Measurements from ENCODE around the gene CAMTA1.
"Not testable (repeated sequence)": the region's sequence is repeated elsewhere in the genome, so short reads cannot be mapped to it uniquely, and the experiment has no call there.

CAMTA1 gene

DNA sequence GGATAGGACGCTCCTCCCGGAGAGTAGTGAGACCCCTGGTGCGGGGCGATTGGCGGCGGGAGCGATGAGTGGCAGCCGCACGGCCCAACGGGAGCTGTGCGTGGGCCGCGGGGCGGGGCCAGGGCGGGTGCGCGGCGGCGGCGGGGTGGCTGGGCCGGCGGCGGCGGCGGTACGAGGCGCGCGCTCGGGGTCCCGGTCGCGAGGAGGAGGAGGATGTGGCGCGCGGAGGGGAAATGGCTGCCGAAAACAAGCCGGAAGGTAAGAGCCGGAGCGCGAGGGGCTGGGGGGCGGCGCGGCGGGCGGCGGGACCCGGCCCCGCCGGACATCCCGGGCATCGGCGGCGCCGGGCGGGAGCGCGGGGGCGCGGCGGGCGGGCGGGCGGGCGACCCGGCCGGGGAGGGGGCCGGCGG lies at the start of gene CAMTA1:
CAMTA1 (plus strand) TSS at position 137 of the 410 bp plus-strand sequence; CDS start at position 214, 77 bp downstream.
- no peak for DNase-seq

DNA sequence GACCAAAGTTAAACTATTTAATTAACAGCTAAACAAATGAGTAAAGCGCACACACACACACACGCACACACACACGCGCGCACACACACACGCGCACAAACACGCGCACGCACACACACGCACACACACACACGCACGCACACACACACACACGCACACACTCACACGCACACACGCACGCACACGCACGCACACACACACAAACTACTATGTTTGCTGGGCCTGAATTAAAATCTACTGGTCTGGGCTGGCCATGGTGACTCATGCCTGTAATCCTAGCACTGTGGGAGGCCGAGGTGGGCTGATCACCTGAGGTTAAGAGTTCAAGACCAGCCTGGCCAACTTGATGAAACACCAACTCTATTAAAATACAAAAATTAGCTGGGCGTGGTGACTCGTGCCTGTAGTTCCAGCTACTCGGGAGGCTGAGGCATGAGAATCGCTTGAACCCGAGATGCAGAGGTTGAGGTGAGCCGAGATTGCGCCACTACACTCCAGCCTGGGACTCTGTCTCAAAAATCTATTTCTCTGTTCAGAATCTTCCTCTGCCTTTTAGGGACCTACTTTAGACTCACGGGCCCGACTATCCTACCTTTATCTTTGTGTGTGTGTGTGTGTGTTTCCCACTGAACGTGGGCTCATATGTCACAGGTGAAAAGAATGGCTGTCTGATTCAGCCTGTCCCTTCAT lies 46.1 kb upstream of the CAMTA1 start:
- DNase-seq = no peak

DNA sequence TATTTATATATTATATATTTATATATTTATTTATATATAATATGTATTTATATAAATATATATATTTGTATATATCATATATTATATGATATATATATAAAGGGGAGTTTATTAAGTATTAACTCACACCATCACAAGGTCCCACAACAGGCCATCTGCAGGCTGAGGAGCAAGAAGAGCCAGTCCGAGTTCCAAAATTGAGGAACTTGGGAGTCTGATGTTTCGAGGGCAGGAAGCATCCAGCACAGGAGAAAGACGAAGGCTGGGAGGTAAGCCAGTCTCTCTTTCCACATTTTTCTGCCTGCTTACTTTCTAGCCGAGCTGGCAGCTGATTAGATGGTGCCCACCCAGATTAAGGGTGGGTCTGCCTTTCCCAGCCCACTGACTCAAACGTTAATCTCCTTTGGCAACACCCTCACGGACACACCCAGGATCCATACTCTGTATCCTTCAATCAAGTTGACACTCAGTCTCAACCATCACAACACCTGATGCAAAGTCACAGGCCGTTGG lies 42.5 kb upstream of the CAMTA1 start:
- DNase-seq = not testable (repeated sequence)

GRCh38 chr1:6743189-6744101 lies 41.8 kb upstream of the CAMTA1 start:
- DNase-seq = no peak

DNA sequence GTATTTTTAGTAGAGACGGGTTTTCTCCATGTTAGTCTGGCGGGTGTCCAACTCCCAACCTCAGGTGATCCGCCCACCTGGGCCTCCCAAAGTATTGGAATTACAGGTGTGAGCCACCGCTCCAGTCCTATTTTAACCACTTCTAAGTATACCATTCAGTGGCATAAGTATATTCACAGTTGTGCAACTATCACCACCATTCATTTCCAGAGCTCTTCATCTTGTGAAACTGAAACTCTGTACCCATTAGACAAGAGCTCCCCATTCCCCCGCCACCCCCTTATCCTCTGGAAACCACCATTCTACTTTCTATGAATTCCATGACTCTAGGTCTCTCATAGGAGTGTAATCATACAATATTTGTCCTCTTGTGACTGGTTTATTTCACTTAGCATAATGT lies 40.2 kb upstream of the CAMTA1 start:
- DNase-seq = no peak

GRCh38 chr1:6747674-6748073 lies 37.6 kb upstream of the CAMTA1 start:
- DNase-seq = no peak

GRCh38 chr1:6750490-6750889 lies 34.8 kb upstream of the CAMTA1 start:
- no peak for DNase-seq

DNA sequence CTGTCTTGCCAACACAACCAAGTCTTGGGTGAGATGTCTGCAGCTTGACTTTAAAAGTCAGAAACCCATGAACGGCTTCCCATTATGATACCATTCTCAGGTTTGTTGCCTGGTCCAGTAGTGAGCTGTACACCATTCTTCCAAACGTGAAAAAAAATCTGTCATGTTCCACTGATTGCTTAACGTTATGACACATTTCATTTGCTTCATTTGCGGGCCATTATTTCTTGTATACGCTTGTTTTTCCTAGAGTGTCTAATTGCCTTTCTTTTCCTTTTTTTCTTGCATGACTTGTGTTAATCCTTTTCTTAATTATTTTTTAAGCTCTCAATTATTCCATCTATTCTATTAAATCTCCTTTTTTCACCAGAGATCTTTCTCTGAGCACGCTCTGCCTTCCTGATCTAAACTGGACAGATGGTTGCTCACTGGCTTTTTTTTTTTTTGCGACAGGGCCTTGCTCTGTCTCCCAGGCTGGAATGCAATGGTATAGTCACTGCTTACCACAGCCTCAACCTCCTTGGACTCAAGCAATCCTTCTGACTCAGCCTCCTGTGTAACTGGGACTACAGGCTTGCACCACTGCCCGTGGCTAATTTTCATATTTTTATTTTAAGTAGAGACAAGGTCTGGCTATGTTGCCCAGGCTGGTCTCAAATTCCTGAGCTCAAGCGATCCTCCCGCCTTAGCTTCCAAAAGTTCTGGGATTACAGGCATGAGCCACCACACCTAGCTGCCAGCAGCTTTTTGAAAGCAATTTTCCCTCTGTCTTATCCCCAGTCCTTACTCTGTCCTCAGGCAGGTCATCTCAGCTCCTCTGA lies 31.7 kb upstream of the CAMTA1 start:
- no peak for DNase-seq

- DNase-seq = no peak
These were observed 28.8 kb upstream of the CAMTA1 start for GRCh38 chr1:6756457-6756856.

- no peak for DNase-seq
These were observed 27.4 kb upstream of the CAMTA1 start for GRCh38 chr1:6757719-6758435.

- no peak for DNase-seq
These were observed 24.0 kb upstream of the CAMTA1 start for GRCh38 chr1:6761196-6761737.

DNA sequence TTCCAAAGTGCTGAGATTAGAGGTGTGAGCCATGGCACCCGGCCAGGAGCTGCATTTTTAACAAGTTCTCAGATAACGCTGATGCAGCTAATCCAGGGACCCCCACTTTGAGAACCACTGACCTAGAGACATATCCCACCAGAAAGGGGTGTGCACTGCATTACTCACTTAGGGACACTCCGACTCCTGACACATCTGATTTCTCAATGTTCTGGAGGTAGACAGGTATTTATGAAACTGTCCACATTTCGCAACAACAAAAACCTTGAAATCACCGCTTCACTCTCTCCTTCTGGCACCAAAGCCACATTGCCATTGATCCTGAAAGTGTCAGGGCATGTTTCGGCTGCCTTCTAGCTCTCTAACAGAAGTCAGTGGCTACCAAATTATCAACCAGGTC lies 23.2 kb upstream of the CAMTA1 start:
- DNase-seq = no peak

DNA sequence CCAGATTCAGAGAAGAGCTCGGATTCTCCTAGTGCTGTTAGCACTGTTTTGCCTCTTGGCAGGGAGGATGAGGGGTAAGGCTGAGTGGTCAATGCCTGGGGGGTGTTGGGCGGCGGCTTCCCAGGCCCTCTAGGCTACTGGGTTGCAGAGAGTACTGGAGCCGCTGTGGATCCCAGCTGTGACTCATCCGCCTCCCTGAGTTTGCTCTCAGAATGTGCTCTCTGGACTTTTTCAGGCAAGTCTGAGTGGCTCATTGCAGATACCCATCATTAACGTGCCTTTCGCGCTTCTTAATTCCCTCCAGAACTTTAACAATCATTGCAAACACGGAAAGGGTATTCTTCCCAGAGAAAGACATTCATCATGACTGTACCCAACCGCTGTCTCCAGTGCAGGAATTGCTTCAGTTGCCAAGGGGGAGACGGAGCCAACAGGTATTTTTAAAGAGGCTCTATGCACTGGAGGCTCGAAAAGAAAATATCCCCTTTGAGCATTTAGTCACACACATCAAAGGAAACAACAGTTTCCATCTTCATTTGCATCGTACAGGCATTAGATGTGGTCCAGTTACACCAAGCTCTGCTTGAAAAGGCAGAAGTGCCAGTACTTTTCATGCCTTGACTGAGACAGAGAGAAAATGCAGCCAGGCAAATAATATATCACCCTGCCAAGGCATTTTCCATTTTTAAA lies 14.4 kb upstream of the CAMTA1 start:
- no peak for DNase-seq

DNA sequence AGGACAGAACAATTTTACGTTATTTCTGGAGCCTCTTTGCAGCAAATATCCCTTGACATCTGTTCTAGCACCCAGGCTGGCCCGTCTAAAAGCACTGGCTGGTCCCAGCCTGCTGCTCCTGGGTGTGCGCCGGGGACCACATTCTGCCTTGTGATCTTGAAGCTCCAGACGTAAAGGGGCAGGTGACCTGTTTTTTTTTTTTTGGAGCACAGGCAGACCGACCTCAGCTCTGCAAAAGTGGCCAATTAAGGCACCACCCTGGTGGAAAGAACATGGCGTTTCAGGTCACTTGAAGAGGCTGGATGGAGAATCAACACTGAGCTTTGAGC lies 13.8 kb upstream of the CAMTA1 start:
- no peak for DNase-seq

DNA sequence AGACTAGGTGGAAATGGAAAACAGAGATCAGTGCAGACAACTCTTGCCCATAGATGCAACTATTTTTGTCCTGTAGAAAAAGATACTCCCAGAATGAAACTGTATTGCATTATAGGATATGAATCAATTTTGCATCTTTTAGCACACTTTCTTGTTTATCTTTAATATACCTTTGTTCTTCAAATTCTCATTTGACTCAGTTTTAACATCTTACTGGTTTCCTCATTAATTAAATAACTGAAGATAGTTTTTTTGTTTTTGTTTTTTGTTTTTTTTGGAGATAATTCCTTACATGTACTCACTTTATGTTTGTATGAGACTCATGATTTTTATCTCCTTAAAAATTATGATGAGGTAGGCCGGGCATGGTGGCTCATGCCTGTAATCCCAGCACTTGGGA lies 10.9 kb upstream of the CAMTA1 start:
- no peak for DNase-seq

DNA sequence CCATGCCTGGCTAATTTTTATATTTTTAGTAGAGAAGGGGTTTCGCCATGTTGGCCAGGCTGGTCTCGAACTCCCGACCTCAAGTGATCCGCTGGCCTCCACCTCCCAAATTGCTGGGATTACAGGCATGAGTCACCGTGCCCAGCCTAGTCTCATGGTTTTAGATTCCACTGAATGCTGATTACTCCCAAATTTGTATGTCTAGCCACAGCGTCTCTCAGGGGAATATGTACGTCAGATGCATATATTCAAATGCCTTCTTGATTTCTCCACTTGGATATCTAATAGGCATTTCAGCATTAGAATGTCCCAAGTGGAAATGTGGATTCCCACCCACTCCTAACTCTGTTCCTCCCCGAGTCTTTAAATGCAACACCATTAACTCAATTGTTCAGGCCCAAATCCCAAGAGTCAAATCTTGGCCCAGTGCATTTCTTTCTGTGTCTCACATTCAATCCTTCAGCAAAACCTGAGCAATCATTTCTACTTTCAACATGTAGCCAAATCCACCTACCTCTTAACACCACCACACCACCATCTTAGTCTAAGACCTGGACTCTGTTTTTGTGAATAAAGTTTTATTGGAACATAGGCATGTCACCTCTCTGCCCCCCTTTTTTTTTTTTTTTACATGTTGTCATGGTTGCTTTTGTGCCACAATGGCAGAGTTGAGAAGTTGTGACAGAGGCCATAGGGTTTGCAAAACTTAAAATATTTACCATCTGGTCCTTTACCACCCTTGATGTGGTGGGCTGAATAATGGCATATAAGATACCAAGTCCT lies 9.8 kb upstream of the CAMTA1 start:
- DNase-seq = no peak

DNA sequence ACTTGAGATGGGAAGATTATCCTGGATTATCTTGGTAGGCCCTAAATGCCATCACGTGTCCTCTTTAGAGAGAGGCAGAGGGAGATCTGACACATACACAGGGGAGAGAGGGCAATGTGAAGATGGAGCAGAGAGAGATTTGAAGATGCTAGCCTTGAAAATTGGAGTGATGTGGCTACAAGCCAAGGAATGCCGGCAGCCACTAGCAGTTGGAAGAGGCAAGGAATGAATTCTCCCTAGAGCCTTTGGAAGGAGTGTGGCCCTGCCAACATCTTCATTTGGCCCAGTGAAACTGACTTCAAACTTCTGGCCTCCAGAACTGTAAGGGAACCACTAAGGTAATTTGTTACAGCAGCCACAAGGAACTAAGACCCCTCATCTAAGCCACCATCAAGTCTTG lies 8.9 kb upstream of the CAMTA1 start:
- no peak for DNase-seq

DNA sequence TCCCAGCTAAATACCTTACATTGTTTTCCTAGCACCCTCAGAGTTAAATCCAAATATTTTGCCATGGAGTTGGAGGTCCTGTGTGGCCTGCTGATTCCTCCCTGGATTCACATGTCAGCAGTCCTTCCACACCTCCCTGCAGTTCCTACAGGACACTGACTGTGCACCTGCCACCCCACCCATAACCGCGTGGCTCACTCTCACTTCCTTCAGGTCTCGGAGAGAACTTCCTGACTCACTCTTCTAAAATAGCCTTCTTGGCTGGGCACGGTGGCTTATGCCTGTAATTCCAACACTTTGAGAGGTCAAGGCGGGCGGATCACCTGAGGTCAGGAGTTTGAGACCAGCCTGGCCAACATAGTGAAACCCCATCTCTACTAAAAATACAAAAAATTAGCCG lies 8.4 kb upstream of the CAMTA1 start:
- no peak for DNase-seq

DNA sequence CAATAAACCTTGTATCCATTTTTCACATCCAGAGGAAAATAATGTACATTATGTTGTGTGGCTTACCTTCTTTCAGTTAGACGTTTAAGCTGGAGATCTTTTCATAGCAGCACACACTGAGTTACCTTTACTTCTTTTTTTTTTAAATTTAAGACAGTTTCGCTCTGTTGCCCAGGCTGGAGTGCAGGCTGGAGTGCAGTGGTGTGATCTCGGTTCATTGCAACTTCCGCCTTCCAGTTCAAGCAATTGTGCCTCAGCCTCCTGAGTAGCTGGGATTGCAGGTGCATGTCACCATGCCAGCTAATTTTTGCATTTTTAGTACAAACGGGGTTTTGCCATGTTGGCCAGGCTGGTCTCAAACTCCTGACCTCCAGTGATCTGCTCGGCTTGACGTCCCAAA lies 7.4 kb upstream of the CAMTA1 start:
- DNase-seq = no peak

- no peak for DNase-seq
These were observed 6.0 kb upstream of the CAMTA1 start for GRCh38 chr1:6779089-6779805.

Data from NCI-H510A (cell line).